HG03066 (cell line): ENCODE measurements around the gene SESN1.

Source experiments
- ATAC-seq: cut with Tn5 transposase; IDR thresholded peaks from one replicate; pipeline ENCODE4 v1.9.1; 2021; ENCODE audit warnings: low read depth; ENCODE audit not compliant: unreplicated experiment

The SESN1 gene

DNA sequence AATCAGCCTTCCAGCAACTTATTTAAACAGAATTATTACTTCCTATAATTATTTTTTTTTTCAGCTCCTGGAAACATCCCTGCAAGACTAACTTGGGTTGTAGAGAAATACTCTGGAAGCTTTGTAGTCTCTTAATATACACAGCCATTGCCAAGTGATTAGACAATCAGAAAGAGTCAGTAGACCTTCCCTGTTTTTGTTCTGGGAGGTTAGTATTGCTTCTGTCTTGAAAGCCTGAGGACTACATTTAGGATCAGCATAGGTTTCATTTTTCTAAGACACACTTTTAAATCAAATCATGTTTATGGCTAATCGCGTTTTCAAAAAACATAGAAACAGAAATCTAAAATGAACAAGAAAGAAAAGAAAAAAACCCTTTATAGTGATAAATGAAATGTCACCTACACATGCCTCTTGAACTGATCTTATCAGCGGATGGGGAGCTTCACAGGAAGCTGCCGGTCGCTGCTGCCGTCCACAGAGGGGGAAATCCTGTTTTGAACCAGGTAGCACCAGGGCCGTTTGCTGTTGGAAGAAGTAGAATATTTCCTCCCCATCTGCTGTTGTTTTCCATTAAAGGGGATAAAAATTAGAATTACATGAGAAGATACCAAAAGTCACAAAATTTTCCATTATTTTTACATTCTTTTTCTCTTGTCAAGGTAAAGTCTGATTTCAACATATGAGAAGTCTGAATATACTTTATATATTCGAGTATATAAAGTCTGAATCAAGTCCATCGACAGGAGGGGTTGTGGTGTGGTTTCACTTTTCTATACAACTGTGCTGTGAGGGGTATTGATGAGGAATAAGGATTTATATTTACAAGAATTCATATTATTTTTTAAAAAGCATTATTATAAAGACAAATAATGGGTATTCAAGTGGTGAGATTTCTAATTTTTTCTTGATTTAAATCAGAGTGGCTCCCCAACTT, 151.8 kb downstream of the SESN1 start:
- no peak for ATAC-seq

DNA sequence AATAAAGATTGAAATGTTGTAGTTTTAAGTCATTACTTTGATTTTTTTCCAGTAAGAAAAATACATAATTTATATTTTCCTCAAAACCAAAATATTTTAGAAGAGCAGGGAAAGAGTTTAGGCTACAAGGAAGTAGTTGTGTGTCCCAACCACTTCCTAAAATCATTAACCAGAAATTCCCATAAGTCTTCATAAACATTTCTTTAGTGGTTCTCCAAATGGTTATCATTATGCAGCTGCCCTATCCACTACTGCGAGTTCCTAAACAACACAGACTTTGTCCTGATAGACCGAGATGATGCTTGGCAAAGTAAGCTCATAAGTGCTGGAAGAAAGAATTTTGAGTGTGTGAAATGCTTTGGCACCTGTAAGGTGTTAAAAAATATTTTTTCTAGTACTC, 152.8 kb downstream of the SESN1 start:
- ATAC-seq = no peak

DNA sequence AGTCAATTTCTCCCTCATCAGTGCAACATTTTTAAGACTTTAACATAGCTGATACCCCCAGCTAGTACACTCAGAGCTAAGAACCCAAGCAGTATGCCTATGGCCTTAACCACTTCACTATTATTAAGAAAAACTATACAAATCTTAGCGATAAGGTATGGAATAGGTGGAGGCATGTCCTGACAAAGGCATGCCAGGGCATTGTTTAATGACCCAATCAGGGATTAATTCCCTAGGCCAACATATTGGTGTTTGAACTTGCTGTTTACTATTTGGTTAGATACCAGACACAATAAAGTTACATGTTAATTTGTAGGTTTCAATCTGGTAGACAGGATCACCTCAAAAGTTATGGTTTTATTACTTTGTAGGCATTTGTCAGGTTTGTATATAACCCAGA, 153.4 kb downstream of the SESN1 start:
- no peak for ATAC-seq

GRCh38 chr6:108940741-108941140, 153.9 kb downstream of the SESN1 start:
- no peak for ATAC-seq

GRCh38 chr6:108937170-108937569, 157.5 kb downstream of the SESN1 start:
- no peak for ATAC-seq
